Measurements from ENCODE around the gene SUCLG2. TPM values are rescaled to one million over a fixed set of nuclear protein-coding genes. Genes with fewer than 3 reads are reported as not detected.

SUCLG2 gene
- total RNA-seq (10 to 100 TPM; 43.8 to 48.1 TPM), total RNA-seq (52.1 to 65.7 reads per million in 2 donors)

- ATAC-seq = peak; percentile 78
- peak; percentile 68 to 73 (median 68) for DNase-seq
- H3K36me3 Mint-ChIP-seq (ENCODE audit: low read depth) = peaks cover 5% of the 10 kb centered on the region
These were observed at the start of gene SUCLG2 for GRCh38 chr3:67654099-67654843. Gene SUCLG2 (minus strand): TSS chr3:67654612. CDS start chr3:67654586, 26 bp downstream.

GRCh38 chr3:67700596-67700995, 46.2 kb upstream of the SUCLG2 start:
- ATAC-seq (no peak), DNase-seq (no peak)
- H3K9me3 ChIP-seq (ENCODE audit: control insufficient read depth, low read length, poor library complexity, severe bottlenecking) = no peaks in the 10 kb centered on the region
- Mint-ChIP-seq H3K4me3 (no peak overlapping the region), H3K27me3 (no peaks in the 10 kb centered on the region), H3K27ac (no peak overlapping the region), H3K4me1 (peaks cover 5% of the 10 kb centered on the region), H3K36me3 (ENCODE audit: low read depth) (no peaks in the 10 kb centered on the region)

More at GRCh38 chr3:67654099-67654843, at the start of gene SUCLG2:
- H3K4me1 Mint-ChIP-seq = peaks cover 30% of the 10 kb centered on the region
- no peaks in the 10 kb centered on the region for H3K27me3 Mint-ChIP-seq
- H3K27ac Mint-ChIP-seq = peak within 1 kb of the TSS; percentile 79
- peak within 1 kb of the TSS; percentile 86 for H3K4me3 Mint-ChIP-seq
- no peaks in the 10 kb centered on the region for H3K9me3 ChIP-seq (ENCODE audit: control insufficient read depth, low read length, poor library complexity, severe bottlenecking)

GRCh38 chr3:67699882-67700281, 45.5 kb upstream of the SUCLG2 start:
- Mint-ChIP-seq H3K4me3 (no peak overlapping the region), H3K27ac (no peak overlapping the region), H3K36me3 (ENCODE audit: low read depth) (no peaks in the 10 kb centered on the region), H3K27me3 (no peaks in the 10 kb centered on the region), H3K4me1 (peaks cover 5% of the 10 kb centered on the region)
- no peak for DNase-seq
- H3K9me3 ChIP-seq (ENCODE audit: control insufficient read depth, low read length, poor library complexity, severe bottlenecking) = no peaks in the 10 kb centered on the region
- no peak for ATAC-seq

GRCh38 chr3:67692621-67693020, 38.2 kb upstream of the SUCLG2 start:
- no peaks in the 10 kb centered on the region for H3K9me3 ChIP-seq (ENCODE audit: control insufficient read depth, low read length, poor library complexity, severe bottlenecking)
- H3K27ac Mint-ChIP-seq = no peak overlapping the region
- peaks cover under 1% of the 10 kb centered on the region for H3K4me1 Mint-ChIP-seq
- no peak overlapping the region for H3K4me3 Mint-ChIP-seq
- H3K27me3 Mint-ChIP-seq = no peaks in the 10 kb centered on the region
- DNase-seq (no peak), ATAC-seq (no peak)
- peaks cover 3% of the 10 kb centered on the region for H3K36me3 Mint-ChIP-seq (ENCODE audit: low read depth)

GRCh38 chr3:67691926-67692325, 37.5 kb upstream of the SUCLG2 start:
- peaks cover 3% of the 10 kb centered on the region for H3K36me3 Mint-ChIP-seq (ENCODE audit: low read depth)
- no peaks in the 10 kb centered on the region for H3K27me3 Mint-ChIP-seq
- no peaks in the 10 kb centered on the region for H3K4me1 Mint-ChIP-seq
- ATAC-seq = no peak
- no peaks in the 10 kb centered on the region for H3K9me3 ChIP-seq (ENCODE audit: control insufficient read depth, low read length, poor library complexity, severe bottlenecking)
- H3K4me3 Mint-ChIP-seq = no peak overlapping the region
- DNase-seq = no peak
- no peak overlapping the region for H3K27ac Mint-ChIP-seq

- DNase-seq = no peak
- H3K9me3 ChIP-seq (ENCODE audit: control insufficient read depth, low read length, poor library complexity, severe bottlenecking) = no peaks in the 10 kb centered on the region
- Mint-ChIP-seq H3K27me3 (no peaks in the 10 kb centered on the region), H3K4me3 (no peak overlapping the region), H3K27ac (no peak overlapping the region), H3K36me3 (ENCODE audit: low read depth) (peaks cover 3% of the 10 kb centered on the region), H3K4me1 (peaks cover 1% of the 10 kb centered on the region)
- no peak for ATAC-seq
These were observed 36.8 kb upstream of the SUCLG2 start for GRCh38 chr3:67691207-67691606.

- Mint-ChIP-seq H3K4me3 (no peak overlapping the region), H3K4me1 (peaks cover 11% of the 10 kb centered on the region), H3K27ac (no peak overlapping the region), H3K27me3 (no peaks in the 10 kb centered on the region), H3K36me3 (ENCODE audit: low read depth) (peaks cover 3% of the 10 kb centered on the region)
- no peak for DNase-seq
- no peak for ATAC-seq
- no peaks in the 10 kb centered on the region for H3K9me3 ChIP-seq (ENCODE audit: control insufficient read depth, low read length, poor library complexity, severe bottlenecking)
These were observed 35.4 kb upstream of the SUCLG2 start for GRCh38 chr3:67689806-67690205.

- peaks cover 3% of the 10 kb centered on the region for H3K36me3 Mint-ChIP-seq (ENCODE audit: low read depth)
- no peaks in the 10 kb centered on the region for H3K9me3 ChIP-seq (ENCODE audit: control insufficient read depth, low read length, poor library complexity, severe bottlenecking)
- ATAC-seq = no peak
- no peak for DNase-seq
- H3K27ac Mint-ChIP-seq = no peak overlapping the region
- no peak overlapping the region for H3K4me3 Mint-ChIP-seq
- H3K4me1 Mint-ChIP-seq = peaks cover 11% of the 10 kb centered on the region
- H3K27me3 Mint-ChIP-seq = no peaks in the 10 kb centered on the region
These were observed 33.8 kb upstream of the SUCLG2 start for GRCh38 chr3:67688231-67688630.

GRCh38 chr3:67686069-67686468, 31.7 kb upstream of the SUCLG2 start:
- Mint-ChIP-seq H3K27ac (peak overlapping the region; percentile 41), H3K36me3 (ENCODE audit: low read depth) (peaks cover 3% of the 10 kb centered on the region), H3K4me3 (no peak overlapping the region), H3K27me3 (no peaks in the 10 kb centered on the region), H3K4me1 (peaks cover 11% of the 10 kb centered on the region)
- H3K9me3 ChIP-seq (ENCODE audit: control insufficient read depth, low read length, poor library complexity, severe bottlenecking) = no peaks in the 10 kb centered on the region
- ATAC-seq = no peak
- DNase-seq = no peak

GRCh38 chr3:67685499-67685898, 31.1 kb upstream of the SUCLG2 start:
- no peaks in the 10 kb centered on the region for H3K9me3 ChIP-seq (ENCODE audit: control insufficient read depth, low read length, poor library complexity, severe bottlenecking)
- peak overlapping the region; percentile 81 for H3K4me3 Mint-ChIP-seq
- peaks cover 11% of the 10 kb centered on the region for H3K4me1 Mint-ChIP-seq
- peaks cover 3% of the 10 kb centered on the region for H3K36me3 Mint-ChIP-seq (ENCODE audit: low read depth)
- ATAC-seq (peak; percentile 60), DNase-seq (no peak)
- peak overlapping the region; percentile 41 for H3K27ac Mint-ChIP-seq
- no peaks in the 10 kb centered on the region for H3K27me3 Mint-ChIP-seq

- Mint-ChIP-seq H3K4me3 (no peak overlapping the region), H3K27ac (no peak overlapping the region), H3K4me1 (peaks cover 13% of the 10 kb centered on the region), H3K27me3 (no peaks in the 10 kb centered on the region), H3K36me3 (ENCODE audit: low read depth) (no peaks in the 10 kb centered on the region)
- no peaks in the 10 kb centered on the region for H3K9me3 ChIP-seq (ENCODE audit: control insufficient read depth, low read length, poor library complexity, severe bottlenecking)
- no peak for ATAC-seq
- DNase-seq = no peak
These were observed 29.8 kb upstream of the SUCLG2 start for GRCh38 chr3:67684211-67684610.

GRCh38 chr3:67683522-67683921, 29.1 kb upstream of the SUCLG2 start:
- Mint-ChIP-seq H3K27me3 (no peaks in the 10 kb centered on the region), H3K4me1 (peaks cover 19% of the 10 kb centered on the region), H3K27ac (no peak overlapping the region), H3K36me3 (ENCODE audit: low read depth) (no peaks in the 10 kb centered on the region), H3K4me3 (no peak overlapping the region)
- DNase-seq = no peak
- ATAC-seq = no peak
- no peaks in the 10 kb centered on the region for H3K9me3 ChIP-seq (ENCODE audit: control insufficient read depth, low read length, poor library complexity, severe bottlenecking)

GRCh38 chr3:67678665-67679064, 24.3 kb upstream of the SUCLG2 start:
- Mint-ChIP-seq H3K4me1 (peaks cover 16% of the 10 kb centered on the region), H3K27me3 (no peaks in the 10 kb centered on the region), H3K4me3 (no peak overlapping the region), H3K27ac (peak overlapping the region; percentile 49), H3K36me3 (ENCODE audit: low read depth) (no peaks in the 10 kb centered on the region)
- DNase-seq (no peak), ATAC-seq (no peak)
- no peaks in the 10 kb centered on the region for H3K9me3 ChIP-seq (ENCODE audit: control insufficient read depth, low read length, poor library complexity, severe bottlenecking)

- H3K36me3 Mint-ChIP-seq (ENCODE audit: low read depth) = peaks cover 2% of the 10 kb centered on the region
- H3K27me3 Mint-ChIP-seq = no peaks in the 10 kb centered on the region
- H3K4me1 Mint-ChIP-seq = peaks cover 12% of the 10 kb centered on the region
- H3K4me3 Mint-ChIP-seq = no peak overlapping the region
- H3K27ac Mint-ChIP-seq = no peak overlapping the region
- ATAC-seq (no peak), DNase-seq (no peak)
- H3K9me3 ChIP-seq (ENCODE audit: control insufficient read depth, low read length, poor library complexity, severe bottlenecking) = no peaks in the 10 kb centered on the region
These were observed 19.6 kb upstream of the SUCLG2 start for GRCh38 chr3:67674055-67674454.
